Smooth muscle cell (in vitro differentiated cells): ENCODE measurements around the gene SCG5. TPM values are rescaled to one million over a fixed set of nuclear protein-coding genes. Genes with fewer than 3 reads are reported as not detected.

Experiments used
- DNase-seq: peaks from one replicate; lab custom pipeline; 2025; ENCODE audit not compliant: unreplicated experiment; lab: John Stamatoyannopoulos, UW
- H2AFZ ChIP-seq: fragments of 200-600 bp; sonication (generic); 2 replicates; pipeline ENCODE4 v1.6.0; 2016; ENCODE audit warnings: antibody characterized with exemption, low read depth, mild to moderate bottlenecking
- H3F3A ChIP-seq: fragments of 200-600 bp; sonication (generic); 2 replicates; pipeline ENCODE4 v1.6.0; 2017; ENCODE audit warnings: antibody characterized with exemption, low read depth
- H3K27ac ChIP-seq: fragments of 200-600 bp; sonication (generic); 2 replicates; pipeline ENCODE4 v1.5.1; 2016; ENCODE audit warnings: low read depth, mild to moderate bottlenecking
- H3K27me3 ChIP-seq: fragments of 200-600 bp; sonication (generic); 2 replicates; pipeline ENCODE4 v1.6.1; 2016; ENCODE audit warnings: low read depth, mild to moderate bottlenecking
- H3K36me3 ChIP-seq: fragments of 200-600 bp; sonication (generic); 2 replicates; pipeline ENCODE4 v1.5.1; 2016; ENCODE audit warnings: low read depth
- H3K4me1 ChIP-seq: fragments of 200-600 bp; sonication (generic); 2 replicates; pipeline ENCODE4 v1.5.1; 2016; ENCODE audit warnings: low read depth
- H3K4me2 ChIP-seq: fragments of 200-600 bp; sonication (generic); 2 replicates; pipeline ENCODE4 v1.6.0; 2016; ENCODE audit warnings: mild to moderate bottlenecking
- H3K4me3 ChIP-seq: fragments of 200-600 bp; sonication (generic); 2 replicates; pipeline ENCODE4 v1.5.1; 2016; ENCODE audit warnings: mild to moderate bottlenecking
- H3K79me2 ChIP-seq: fragments of 200-600 bp; sonication (generic); 2 replicates; pipeline ENCODE4 v1.6.0; 2016; ENCODE audit warnings: low read depth, mild to moderate bottlenecking
- H3K9ac ChIP-seq: fragments of 200-600 bp; sonication (generic); 2 replicates; pipeline ENCODE4 v1.6.0; 2016; ENCODE audit warnings: low read depth
- H3K9me3 ChIP-seq: fragments of 200-600 bp; sonication (generic); replicated peaks from 2 replicates; pipeline ENCODE4 v1.5.1; 2016; ENCODE audit warnings: low read depth
- H4K20me1 ChIP-seq: fragments of 200-600 bp; sonication (generic); 2 replicates; pipeline ENCODE4 v1.6.0; 2016; ENCODE audit warnings: low read depth
- WGBS: methylation state at CpG from one replicate; pipeline ENCODE4 v1.1.7; 2016; ENCODE audit warnings: low lambda C conversion rate; 5-methylcytosine and 5-hydroxymethylcytosine counted together
- polyA plus RNA-seq: library from polyadenylated mRNA; unstranded; fragments of >200 nt; fragmentation: Nextera tagmentation; extraction: Ambion mirVana; gene quantifications from 2 replicates; pipeline ENCODE4 v1.2.1, GENCODE V29; 2016
- total RNA-seq: library from RNA; depleted of rRNA; stranded (reverse); fragments of >200 nt; gene quantifications from 2 replicates; pipeline ENCODE4 v1.2.3, GENCODE V29; 2014
- TF ChIP-seq, protein P1 (sequence below): fragments of 200-600 bp; sonication (generic); IDR thresholded peaks from 2 replicates; pipeline ENCODE4 v1.5.1; 2017; ENCODE audit warnings: borderline replicate concordance, mild to moderate bottlenecking, antibody characterized with exemption; ENCODE audit not compliant: insufficient read depth, poor library complexity, severe bottlenecking

The SCG5 gene
- total and polyA plus RNA-seq, 2 experiments from 2014 or later: 34.7 to 37.2 TPM

DNA sequence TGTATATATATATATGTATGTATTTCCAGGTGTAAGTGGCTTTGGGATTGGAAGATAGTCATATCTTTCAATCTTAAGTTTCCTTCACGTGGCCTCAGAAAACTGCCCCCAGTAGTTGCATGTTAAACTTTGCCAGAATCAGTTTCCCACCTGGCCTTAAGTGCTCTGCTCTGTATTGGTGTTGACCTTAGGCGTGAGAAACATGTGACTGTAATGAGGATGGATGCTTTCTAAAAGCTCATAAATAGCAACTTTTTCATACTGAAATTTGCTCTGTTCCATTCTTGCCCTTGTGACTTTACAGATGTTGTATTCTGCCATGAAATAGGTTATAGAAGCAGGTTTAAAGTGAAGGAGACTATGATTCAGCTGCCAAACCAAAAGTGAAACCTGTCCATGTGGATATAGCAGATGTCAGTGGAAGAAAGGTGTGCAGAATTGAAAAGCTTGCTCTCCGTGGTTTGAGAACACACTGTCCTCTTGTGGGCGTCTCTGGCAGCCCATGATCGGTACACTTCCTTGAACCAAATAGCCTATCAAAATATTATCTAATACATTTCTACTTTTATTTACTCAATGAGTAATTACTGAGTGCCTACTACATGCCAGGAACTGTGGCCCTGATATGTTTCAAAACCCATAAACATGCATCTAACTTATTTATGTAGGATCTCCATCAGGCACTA is 15.8 kb downstream of the SCG5 start:
- Histone ChIP-seq H3K79me2 (no peaks in the 10 kb centered on the region), H2AFZ (no peak overlapping the region)

DNA sequence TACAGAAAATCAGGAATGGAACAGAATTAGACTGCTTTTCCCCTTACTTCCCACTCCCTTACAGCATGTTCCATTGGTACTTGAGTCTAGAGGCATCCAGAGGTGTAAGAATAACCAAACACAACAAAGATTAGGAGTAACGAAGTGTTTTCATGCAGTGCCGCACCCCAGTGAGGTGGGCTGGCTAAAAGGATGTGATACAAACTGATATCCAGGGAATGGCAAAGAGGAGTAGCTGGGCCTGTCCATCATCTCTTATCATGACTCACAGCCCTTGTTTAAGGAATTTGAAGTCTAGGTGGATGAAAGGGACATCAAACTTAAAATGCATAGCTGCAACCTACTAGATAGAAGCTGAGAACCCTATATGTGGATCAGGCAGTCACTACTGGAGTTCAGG is 16.4 kb downstream of the SCG5 start:
- peaks cover 2% of the 10 kb centered on the region for H3K4me1 ChIP-seq
- H3K79me2 ChIP-seq: no peaks in the 10 kb centered on the region
- no peaks in the 10 kb centered on the region for H3K9me3 ChIP-seq
- H3F3A ChIP-seq: peaks cover 12% of the 10 kb centered on the region
- no peaks in the 10 kb centered on the region for H4K20me1 ChIP-seq
- 98% methylated on average over 2 of the region's 2 CpGs for WGBS
- H3K27me3 ChIP-seq: no peaks in the 10 kb centered on the region
- no peak overlapping the region for H3K4me3 ChIP-seq
- H3K4me2 ChIP-seq: no peak overlapping the region
- no peaks in the 10 kb centered on the region for H3K36me3 ChIP-seq
- no peak overlapping the region for H2AFZ ChIP-seq
- H3K9ac ChIP-seq: no peak overlapping the region
- DNase-seq: no peak
- TF ChIP-seq, protein P1, sequence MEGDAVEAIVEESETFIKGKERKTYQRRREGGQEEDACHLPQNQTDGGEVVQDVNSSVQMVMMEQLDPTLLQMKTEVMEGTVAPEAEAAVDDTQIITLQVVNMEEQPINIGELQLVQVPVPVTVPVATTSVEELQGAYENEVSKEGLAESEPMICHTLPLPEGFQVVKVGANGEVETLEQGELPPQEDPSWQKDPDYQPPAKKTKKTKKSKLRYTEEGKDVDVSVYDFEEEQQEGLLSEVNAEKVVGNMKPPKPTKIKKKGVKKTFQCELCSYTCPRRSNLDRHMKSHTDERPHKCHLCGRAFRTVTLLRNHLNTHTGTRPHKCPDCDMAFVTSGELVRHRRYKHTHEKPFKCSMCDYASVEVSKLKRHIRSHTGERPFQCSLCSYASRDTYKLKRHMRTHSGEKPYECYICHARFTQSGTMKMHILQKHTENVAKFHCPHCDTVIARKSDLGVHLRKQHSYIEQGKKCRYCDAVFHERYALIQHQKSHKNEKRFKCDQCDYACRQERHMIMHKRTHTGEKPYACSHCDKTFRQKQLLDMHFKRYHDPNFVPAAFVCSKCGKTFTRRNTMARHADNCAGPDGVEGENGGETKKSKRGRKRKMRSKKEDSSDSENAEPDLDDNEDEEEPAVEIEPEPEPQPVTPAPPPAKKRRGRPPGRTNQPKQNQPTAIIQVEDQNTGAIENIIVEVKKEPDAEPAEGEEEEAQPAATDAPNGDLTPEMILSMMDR: no peak
- H3K27ac ChIP-seq: no peak overlapping the region

More for the DNA sequence above, 15.8 kb downstream of the SCG5 start:
- Histone ChIP-seq H3F3A (peaks cover 12% of the 10 kb centered on the region), H3K4me3 (no peak overlapping the region), H3K9me3 (no peaks in the 10 kb centered on the region), H3K4me1 (peaks cover 2% of the 10 kb centered on the region), H3K27ac (no peak overlapping the region), H3K4me2 (no peak overlapping the region), H3K36me3 (no peaks in the 10 kb centered on the region), H3K27me3 (no peaks in the 10 kb centered on the region), H4K20me1 (no peaks in the 10 kb centered on the region), H3K9ac (no peak overlapping the region)
- DNase-seq: no peak
- WGBS: 90% methylated on average over 5 of the region's 5 CpGs
- TF ChIP-seq, protein P1: no peak

DNA sequence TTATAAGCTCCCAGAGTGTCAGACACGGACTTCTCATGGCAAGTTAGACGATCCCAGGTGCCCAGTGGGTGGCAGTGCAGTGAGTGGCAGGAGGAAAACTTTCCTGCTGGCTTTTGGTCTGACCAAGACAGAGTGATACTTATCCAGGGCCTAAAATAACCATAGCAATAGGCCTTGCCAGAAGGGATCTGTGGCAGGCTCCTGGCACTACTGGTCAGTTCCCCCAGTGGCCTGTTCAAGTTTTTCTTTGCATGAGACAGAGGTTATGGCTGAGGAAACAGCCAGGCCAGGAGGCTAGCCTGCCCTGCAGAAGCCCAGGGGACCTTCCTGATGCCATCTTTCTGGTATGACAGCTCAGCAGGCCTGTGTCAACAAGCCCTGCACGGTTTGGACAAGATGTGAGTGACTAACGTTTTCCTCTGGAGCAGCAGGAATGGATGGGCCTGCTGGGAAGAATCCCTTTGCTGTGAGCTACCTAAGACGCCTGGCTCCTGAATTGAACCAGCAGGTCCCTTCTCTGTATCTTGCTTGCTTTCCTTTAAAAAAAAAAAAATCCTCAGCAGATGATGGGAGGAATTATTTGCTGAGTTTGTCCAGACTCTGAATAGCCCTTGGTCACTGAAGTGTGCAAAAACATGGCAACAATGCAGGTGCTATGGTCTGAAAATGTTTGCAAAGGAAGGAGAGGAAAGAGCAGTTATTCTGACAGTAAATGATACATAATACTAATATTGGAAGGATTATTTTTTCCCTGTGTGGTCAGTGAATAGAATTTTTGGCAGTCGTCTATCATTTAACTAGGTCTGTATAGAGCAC is 18.0 kb downstream of the SCG5 start:
- Histone ChIP-seq H3F3A (peaks cover 12% of the 10 kb centered on the region), H3K9ac (no peak overlapping the region), H3K4me3 (no peak overlapping the region), H3K9me3 (no peaks in the 10 kb centered on the region), H3K36me3 (no peaks in the 10 kb centered on the region), H3K4me2 (no peak overlapping the region), H2AFZ (no peak overlapping the region), H3K4me1 (peaks cover 7% of the 10 kb centered on the region), H3K79me2 (no peaks in the 10 kb centered on the region), H3K27ac (peak overlapping the region; percentile 48), H3K27me3 (no peaks in the 10 kb centered on the region), H4K20me1 (no peaks in the 10 kb centered on the region)
- TF ChIP-seq, protein P1: no peak
- WGBS: 58% methylated on average over 6 of the region's 6 CpGs
- DNase-seq: no peak
